H1 (cell line): ENCODE measurements around the gene NCK2. TPM values are rescaled to one million over a fixed set of nuclear protein-coding genes. Genes with fewer than 3 reads are reported as not detected.

Source experiments
- CHD1 ChIP-seq: IDR thresholded peaks from 2 replicates; pipeline ENCODE4 v1.6.1; 2012; ENCODE audit warnings: low read depth, low read length, improper control_type of control experiment
- CHD7 ChIP-seq: fragments of 300-600 bp; sonication (generic); IDR thresholded peaks from 2 replicates; pipeline ENCODE4 v1.7.1; 2012; ENCODE audit warnings: low read length, moderate library complexity, mild to moderate bottlenecking, inconsistent platforms; ENCODE audit not compliant: insufficient replicate concordance
- KDM4A ChIP-seq: IDR thresholded peaks from one replicate; pipeline ENCODE4 v1.7.1; 2012; ENCODE audit warnings: low read depth, mild to moderate bottlenecking, moderate library complexity, low read length, inconsistent platforms; ENCODE audit not compliant: severe bottlenecking
- NANOG ChIP-seq: IDR thresholded peaks from 2 replicates; pipeline ENCODE4 v1.6.1; 2011; ENCODE audit warnings: low read length, low read depth, mild to moderate bottlenecking, inconsistent platforms; ENCODE audit not compliant: insufficient read depth, poor library complexity, severe bottlenecking
- POLR2A ChIP-seq, 2 experiments: IDR thresholded peaks; 1 replicate in 1 of 2; 2 replicates in 1 of 2; pipeline ENCODE4 v1.6.1; 2011; ENCODE audit warnings: low read depth in 2 of 2, low read length in 2 of 2, mild to moderate bottlenecking in 2 of 2; ENCODE audit errors: control extremely low read depth in 1 of 2
- POLR2AphosphoS5 ChIP-seq: IDR thresholded peaks from 2 replicates; pipeline ENCODE4 v1.6.1; 2011; ENCODE audit warnings: low read depth, low read length
- SIN3A ChIP-seq, 2 experiments: IDR thresholded peaks in 1 of 2; conservative IDR thresholded peaks in 1 of 2; 2 replicates each; pipeline ENCODE4 v1.6.1; 2011 to 2012; ENCODE audit warnings: low read length in 2 of 2, improper control_type of control experiment in 1 of 2, low read depth in 1 of 2, mild to moderate bottlenecking in 1 of 2
- SIX5 ChIP-seq: IDR thresholded peaks from 2 replicates; pipeline ENCODE4 v1.6.1; 2011; ENCODE audit warnings: mild to moderate bottlenecking, low read depth, low read length
- SUZ12 ChIP-seq: fragments of 200-600 bp; sonication (generic); IDR thresholded peaks from 2 replicates; pipeline ENCODE4 v1.6.1; 2012; ENCODE audit warnings: mild to moderate bottlenecking, inconsistent platforms, low read length, moderate library complexity, mixed read lengths
- TAF7 ChIP-seq: optimal IDR thresholded peaks from 2 replicates; pipeline ENCODE3; 2011; ENCODE audit warnings: low read depth, mild to moderate bottlenecking, inconsistent platforms, low read length, moderate library complexity, borderline replicate concordance
- TCF12 ChIP-seq: IDR thresholded peaks from 2 replicates; pipeline ENCODE4 v1.6.1; 2011; ENCODE audit warnings: low read depth, mild to moderate bottlenecking, low read length
- polyA plus RNA-seq, 7 experiments: library from polyadenylated mRNA; depleted of rRNA in 3 of 7; stranded (reverse) in 5 of 7; unstranded in 2 of 7; fragments of >200 nt in 5 of 7; fragments of 200-250 nt in 2 of 7; gene quantifications; 1 replicate in 5 of 7; 2 replicates in 1 of 7; 4 replicates in 1 of 7; pipeline versions ENCODE4 v1.2.1 to v1.2.3, GENCODE V29; 2011 to 2013; ENCODE audit warnings: missing spikeins in 2 of 7, mixed read lengths in 2 of 7
- total RNA-seq: library from RNA; stranded (reverse); fragmentation: NEBNext Ultra II Directional; extraction: Animal tissue kit (Norgen Biotek cat#: 25700); gene quantifications from 2 replicates; pipeline ENCODE4 v1.2.1, GENCODE V29; 2021

Gene NCK2
- total and polyA plus RNA-seq, 2 of the 8 experiments (the other 6 are each of a cell fraction or from before 2014, with no cell fraction given) = 30.3 to 65.7 TPM

- TF ChIP-seq CHD7 (no peak), KDM4A (no peak), SUZ12 (no peak), SIN3A (conservative IDR thresholded peaks at IDR 0.05 in 1 of 2, IDR thresholded peaks at IDR 0.05 in 1 of 2; ENCODE audit: low read depth in 1 of 2, low read length in 2 of 2) (no peak), POLR2A (IDR thresholded peaks at IDR 0.05; ENCODE audit: control extremely low read depth in 1 of 2, low read depth in 2 of 2, low read length in 2 of 2) (no peak), TCF12 (no peak), SIX5 (no peak), TAF7 (no peak), NANOG (no peak), POLR2AphosphoS5 (no peak), CHD1 (no peak)
Observed at GRCh38 chr2:105842555-105842954, 97.8 kb downstream of the NCK2 start (continued).
